Fibroblast of upper back skin (primary cell): ENCODE data around the gene CLCA4.

Experiments used
- DNase-seq: peaks from one replicate; pipeline ENCODE4 v3.0.0-alpha.2; 2013

CLCA4 gene

DNA sequence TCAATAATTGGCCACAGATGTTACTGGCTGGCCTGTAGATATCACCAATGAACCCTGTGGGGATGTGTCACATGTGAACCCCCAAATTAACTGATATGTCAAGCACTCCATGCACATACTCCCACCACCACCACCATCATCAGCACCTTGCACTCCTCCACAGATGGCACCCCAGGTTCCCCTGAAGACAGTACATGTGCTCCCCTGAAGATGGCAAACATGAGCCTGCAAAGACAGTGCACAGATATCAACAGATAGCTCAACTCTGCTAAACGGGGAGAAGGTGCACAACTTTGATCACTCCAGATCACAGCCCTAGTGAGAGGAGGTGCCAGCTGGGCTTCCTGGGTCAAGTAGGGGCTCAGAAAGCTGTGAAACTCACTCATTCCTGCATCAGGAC lies 74.4 kb downstream of the CLCA4 start:
- DNase-seq, result no peak
